GM10248 (cell line): ENCODE measurements around the gene PLEKHA6.

ENCODE experiments used
- CTCF ChIA-PET: fragments of 300-600 bp; sonication (Branson Sonifier 250); formaldehyde crosslinking; extraction: SDS; loops from one replicate; lab custom pipeline; 2021; ENCODE audit warnings: antibody characterized with exemption; lab: Yijun Ruan, JAX
- POLR2A ChIA-PET: fragments of 350-650 bp; sonication (Branson Sonifier 250); formaldehyde crosslinking; extraction: SDS; loops from one replicate; lab custom pipeline; 2020; ENCODE audit warnings: antibody characterized with exemption; lab: Yijun Ruan, JAX
- DNase-seq: peaks from one replicate; pipeline ENCODE4 v3.0.0; 2012; ENCODE audit errors: extremely low spot score
- TF ChIP-seq, protein P1 (sequence below): IDR thresholded peaks from 2 replicates; pipeline ENCODE4 v1.5.1; 2012; ENCODE audit warnings: mild to moderate bottlenecking, low read depth; ENCODE audit errors: extremely low read depth, missing control alignments, control extremely low read depth

PLEKHA6 gene

DNA sequence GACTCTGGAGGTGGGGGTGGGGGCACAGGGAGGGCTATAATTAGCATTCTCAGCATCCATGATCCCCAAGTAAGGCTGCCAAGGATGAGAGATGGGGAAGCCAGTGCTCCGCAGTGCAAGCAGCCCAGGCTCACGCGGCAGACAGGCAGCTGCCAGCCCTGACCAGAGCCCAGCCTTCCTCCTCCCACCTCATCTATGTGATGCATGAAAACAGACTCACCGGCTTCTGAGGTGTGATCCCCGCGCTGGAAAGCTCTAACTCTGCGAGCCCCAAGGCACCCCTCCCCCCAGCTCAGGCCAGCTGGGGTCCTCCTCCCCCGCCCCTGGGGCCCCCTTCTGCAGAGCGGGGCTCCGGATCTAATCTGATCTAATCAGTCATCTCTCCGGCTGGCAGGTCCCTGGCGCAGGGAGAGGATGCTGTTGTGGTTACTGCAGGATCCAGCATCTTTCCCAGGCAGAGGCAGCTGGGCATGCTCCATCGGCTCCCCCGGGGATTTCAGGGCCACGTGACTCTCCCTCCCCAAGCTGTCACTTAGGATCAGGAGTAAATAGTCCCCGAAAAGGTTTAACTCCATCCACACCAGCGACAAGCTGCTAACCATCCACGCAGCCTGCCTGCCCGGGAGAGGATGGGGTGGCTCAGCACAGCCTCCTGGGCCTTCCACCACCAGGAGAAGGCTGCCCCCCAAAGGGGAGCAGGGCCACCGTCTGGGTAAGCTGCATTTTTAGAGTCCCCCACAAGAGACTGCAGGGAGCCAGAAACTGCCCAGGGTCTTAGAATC lies at the start of gene PLEKHA6:
TSS of gene PLEKHA6 (minus strand) at position 456 of the 782 bp plus-strand sequence. CDS start 86,202 bp downstream, outside the sequence.
- POLR2A ChIA-PET: no interaction called here
- TF ChIP-seq, protein P1, sequence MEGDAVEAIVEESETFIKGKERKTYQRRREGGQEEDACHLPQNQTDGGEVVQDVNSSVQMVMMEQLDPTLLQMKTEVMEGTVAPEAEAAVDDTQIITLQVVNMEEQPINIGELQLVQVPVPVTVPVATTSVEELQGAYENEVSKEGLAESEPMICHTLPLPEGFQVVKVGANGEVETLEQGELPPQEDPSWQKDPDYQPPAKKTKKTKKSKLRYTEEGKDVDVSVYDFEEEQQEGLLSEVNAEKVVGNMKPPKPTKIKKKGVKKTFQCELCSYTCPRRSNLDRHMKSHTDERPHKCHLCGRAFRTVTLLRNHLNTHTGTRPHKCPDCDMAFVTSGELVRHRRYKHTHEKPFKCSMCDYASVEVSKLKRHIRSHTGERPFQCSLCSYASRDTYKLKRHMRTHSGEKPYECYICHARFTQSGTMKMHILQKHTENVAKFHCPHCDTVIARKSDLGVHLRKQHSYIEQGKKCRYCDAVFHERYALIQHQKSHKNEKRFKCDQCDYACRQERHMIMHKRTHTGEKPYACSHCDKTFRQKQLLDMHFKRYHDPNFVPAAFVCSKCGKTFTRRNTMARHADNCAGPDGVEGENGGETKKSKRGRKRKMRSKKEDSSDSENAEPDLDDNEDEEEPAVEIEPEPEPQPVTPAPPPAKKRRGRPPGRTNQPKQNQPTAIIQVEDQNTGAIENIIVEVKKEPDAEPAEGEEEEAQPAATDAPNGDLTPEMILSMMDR: no peak
- CTCF ChIA-PET: interaction anchor here (0.9 to 7.8 kb wide), 4 partner anchors 15 to 195 kb away, joined by 3 to 110 read pairs (median 40); partner anchors contain the start of gene REN
- no peak for DNase-seq

DNA sequence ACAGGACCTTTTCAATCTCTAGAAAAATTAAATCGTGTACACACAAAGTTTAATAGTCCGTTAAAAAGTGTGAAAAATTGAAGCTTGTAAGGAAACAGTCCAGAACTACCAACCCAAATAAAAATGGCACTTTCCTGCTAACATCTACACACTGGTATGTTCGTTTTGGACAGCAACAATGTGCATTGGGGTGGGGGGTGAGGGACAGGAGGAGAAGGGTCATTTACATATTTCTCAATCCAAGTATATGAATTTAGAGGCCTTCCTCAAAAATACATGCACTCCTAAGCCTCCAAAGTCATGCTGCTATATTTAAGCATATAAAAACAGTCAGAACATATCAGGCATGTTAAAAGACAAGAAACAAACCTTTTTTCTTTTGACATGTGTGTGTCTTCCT lies 49.4 kb upstream of the PLEKHA6 start:
- ChIA-PET POLR2A (interaction anchor here (0.9 to 1.3 kb wide), 3 partner anchors 13 to 99 kb away, joined by 3 read pairs; no protein-coding TSS in a partner anchor), CTCF (interaction anchor here (2.2 to 5.7 kb wide), 2 partner anchors 12 to 94 kb away, joined by 10 to 88 read pairs; no protein-coding TSS in a partner anchor)
- no peak for DNase-seq
- TF ChIP-seq, protein P1: no peak

DNA sequence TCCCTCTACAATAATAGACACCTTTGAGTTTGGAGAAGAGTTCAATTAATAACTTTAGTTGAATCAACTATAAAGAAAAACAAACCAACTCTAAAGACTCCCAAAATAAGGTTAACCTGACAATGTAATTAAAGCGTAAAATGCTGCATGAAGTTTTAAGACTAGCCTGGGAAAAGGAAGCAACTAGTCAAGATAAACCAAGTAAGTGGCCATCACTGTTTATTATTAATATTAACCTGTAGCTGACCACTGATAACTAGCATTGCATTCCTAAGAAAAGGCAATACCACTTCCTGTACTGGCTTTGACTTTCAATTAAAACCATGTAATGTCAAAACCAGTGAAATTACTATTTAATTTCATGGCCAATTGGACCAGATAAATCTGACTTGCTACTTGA lies 48.9 kb upstream of the PLEKHA6 start:
- TF ChIP-seq, protein P1: no peak
- ChIA-PET POLR2A (interaction anchor here (0.9 to 1.8 kb wide), 4 partner anchors 10 to 99 kb away, joined by 3 to 7 read pairs (median 3); no protein-coding TSS in a partner anchor), CTCF (interaction anchor here (1.8 to 5.7 kb wide), 3 partner anchors 11 to 95 kb away, joined by 7 to 88 read pairs (median 10); no protein-coding TSS in a partner anchor)
- DNase-seq: no peak

DNA sequence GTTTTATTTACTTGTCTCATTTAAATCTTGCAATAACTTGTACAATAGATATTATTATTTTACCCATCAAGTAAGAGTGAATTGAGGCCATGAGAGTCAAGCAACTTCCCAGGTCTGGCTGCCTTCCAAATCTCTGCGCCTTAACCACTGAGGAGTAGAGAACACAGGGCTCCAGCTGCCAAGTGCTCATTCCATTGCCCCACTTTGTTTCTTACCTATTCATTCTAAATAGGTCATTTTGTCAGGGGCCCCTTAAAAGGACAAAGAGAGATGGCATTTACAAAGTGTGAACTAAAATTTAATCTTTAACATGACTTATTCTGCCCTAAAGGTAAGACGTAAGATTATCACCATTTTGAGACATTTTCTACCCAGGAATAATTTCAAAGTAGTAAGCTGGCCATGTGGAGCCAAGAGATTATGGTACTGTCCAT lies 48.4 kb upstream of the PLEKHA6 start:
- no peak for DNase-seq
- CTCF ChIA-PET: interaction anchor here (1.8 to 5.7 kb wide), 2 partner anchors 11 to 38 kb away, joined by 7 to 88 read pairs; no protein-coding TSS in a partner anchor
- POLR2A ChIA-PET: interaction anchor here (0.9 to 1.8 kb wide), 4 partner anchors 10 to 100 kb away, joined by 3 to 7 read pairs (median 3); no protein-coding TSS in a partner anchor
- TF ChIP-seq, protein P1: no peak

GRCh38 chr1:204407295-204407971 lies 47.7 kb upstream of the PLEKHA6 start:
- ChIA-PET CTCF (interaction anchor here (0.6 to 5.7 kb wide), 3 partner anchors 10 to 39 kb away, joined by 3 to 88 read pairs (median 7); no protein-coding TSS in a partner anchor), POLR2A (interaction anchor here (0.5 to 1.8 kb wide), 3 partner anchors 9 to 86 kb away, joined by 3 to 7 read pairs (median 3); no protein-coding TSS in a partner anchor)
- no peak for DNase-seq
- TF ChIP-seq, protein P1: no peak

DNA sequence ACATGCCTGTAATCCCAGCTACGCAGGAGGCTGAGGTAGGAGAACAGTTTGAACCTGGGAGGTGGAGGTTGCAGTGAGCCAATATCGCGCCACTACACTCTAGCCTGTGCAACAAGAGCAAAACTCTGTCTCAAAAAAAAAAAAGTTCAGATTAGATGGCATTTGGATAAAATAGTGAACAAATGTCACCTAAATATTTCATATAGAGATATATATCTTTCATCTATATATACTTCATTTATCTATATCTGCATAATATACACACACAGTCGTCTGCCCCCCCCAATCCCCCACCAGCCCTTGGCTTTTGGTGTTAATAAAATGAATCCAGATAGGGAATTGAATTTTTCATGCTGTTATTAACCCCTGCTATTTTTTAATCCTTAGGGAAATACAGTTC lies 46.9 kb upstream of the PLEKHA6 start:
- TF ChIP-seq, protein P1: no peak
- POLR2A ChIA-PET: no interaction called here
- CTCF ChIA-PET: interaction anchor here (5.7 kb wide), 1 partner anchor 9 kb away, joined by 88 read pairs; no protein-coding TSS in a partner anchor
- DNase-seq: no peak
